ENCODE results near the gene LIX1L.
A peak's percentile ranks its signal among the peaks of the same experiment; 100 is the strongest.

The LIX1L gene

DNA sequence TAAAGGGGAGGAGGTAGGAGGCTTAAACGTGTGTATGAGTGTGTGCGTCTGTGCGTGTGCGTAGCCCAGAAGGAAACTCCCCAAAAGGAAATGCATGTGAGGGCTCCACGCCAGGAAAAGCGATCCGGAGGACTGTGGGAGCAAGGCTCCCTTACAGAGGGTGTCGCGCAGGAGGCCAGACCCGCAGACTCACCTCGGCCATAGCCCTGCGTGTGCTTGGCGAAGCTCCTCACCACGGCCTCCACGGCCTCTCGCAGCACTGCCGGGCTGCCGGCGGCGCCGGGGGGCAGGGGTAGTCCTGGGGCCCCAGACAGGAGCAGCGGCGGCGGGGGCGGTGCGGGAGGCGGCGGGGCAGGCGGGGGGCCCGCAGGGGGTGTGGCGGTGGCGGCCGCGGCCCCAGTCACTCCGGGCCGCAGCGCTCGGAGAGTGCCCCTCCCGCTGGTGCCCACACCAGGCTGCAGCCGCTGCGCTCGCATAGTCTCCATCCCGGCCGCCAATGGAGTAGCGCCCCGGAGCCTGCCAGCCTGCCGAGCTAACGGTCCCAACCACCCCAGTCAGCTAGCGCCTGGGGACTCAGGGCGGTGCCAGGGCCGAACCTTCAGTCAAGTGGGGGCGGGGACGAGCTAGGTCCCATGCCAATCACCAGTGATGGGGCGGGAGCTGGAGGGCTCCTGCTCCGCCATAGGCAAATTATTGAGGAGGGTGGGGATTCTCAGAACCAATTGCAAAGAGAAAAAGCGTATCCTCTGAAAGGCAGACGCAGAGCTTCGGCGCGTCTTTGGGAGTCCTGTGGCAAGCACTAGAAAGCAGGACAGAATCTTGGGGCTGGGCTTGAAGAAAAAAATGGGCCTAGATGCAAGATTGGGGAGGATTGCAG lies at the start of gene LIX1L:
TSS of gene LIX1L (minus strand) at position 575 of the 877 bp plus-strand sequence. CDS start at position 485, 90 bp downstream.
- peak; percentile 93 for DNase-seq (ENCODE audit: low spot score)

DNA sequence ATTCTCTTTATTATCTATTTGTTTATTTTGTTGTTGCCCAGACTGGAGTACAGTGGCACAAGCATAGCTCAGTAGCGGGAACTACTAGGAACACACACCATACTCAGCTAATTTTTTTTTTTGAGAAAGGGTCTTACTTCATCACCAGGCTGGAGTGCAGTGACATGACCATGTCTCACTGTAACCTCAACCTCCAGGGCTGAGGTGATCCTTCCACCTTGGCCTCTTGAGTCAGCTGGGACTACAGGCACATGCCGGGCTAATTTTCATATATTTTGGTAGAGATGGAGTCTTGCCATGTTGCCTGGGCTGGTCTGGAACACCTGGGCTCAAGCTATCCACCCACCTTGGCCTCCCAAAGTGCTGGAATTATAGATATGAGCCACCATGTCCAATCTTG lies 43.9 kb upstream of the LIX1L start:
- no peak for DNase-seq (ENCODE audit: low spot score)

GRCh38 chr1:145999321-146000024 lies 41.7 kb upstream of the LIX1L start:
- DNase-seq (ENCODE audit: low spot score) = peak; percentile 69

DNA sequence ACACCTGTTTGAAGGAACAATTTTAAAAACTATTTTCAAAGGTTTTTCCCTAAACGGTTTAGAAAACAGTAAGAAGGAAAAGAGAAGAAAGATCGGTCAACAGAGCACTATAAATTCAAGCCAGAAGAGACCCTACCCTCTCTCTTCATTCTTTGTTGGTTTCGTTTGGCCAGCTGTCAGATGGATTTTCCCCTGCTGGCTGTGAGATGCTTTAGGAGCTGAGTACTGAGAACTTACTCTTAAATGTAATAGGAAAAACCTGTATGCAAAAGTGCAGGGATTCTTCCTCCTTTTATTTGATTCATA lies 39.9 kb upstream of the LIX1L start:
- no peak for DNase-seq (ENCODE audit: low spot score)

DNA sequence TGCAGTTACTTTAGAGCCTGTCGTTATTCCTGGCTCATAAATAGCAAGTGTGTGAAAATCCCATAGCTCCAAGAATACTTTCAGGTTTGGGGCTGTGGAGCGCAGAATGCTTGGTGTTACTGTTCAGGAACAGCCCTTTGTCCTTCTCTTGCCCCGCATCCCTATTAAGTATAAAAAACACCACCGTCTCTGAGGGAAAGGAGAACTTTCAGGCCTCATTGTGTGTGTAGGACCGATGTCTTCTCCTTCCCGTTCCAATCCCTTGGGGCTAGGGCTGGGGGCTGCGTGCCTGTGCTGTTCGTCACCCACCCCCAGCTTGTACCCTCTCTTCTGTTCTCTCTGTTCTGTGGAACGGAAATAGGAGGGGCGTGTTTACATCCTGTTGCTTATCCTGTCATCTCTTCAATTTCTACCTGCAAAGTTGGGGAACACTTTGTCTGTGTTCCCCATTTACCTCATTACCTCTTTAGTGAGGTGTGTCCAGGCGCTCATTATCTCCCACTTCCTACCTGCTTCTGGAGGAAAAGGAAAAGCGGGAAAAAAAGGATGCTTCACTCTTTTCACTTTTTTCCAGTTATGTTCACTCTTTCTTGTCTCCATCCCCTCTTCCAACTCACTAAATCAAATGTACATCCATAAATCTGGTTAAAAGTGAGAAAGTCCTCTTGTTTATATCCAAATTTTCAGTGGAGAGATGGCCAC lies 39.4 kb upstream of the LIX1L start:
- peak; percentile 66 for DNase-seq (ENCODE audit: low spot score)

DNA sequence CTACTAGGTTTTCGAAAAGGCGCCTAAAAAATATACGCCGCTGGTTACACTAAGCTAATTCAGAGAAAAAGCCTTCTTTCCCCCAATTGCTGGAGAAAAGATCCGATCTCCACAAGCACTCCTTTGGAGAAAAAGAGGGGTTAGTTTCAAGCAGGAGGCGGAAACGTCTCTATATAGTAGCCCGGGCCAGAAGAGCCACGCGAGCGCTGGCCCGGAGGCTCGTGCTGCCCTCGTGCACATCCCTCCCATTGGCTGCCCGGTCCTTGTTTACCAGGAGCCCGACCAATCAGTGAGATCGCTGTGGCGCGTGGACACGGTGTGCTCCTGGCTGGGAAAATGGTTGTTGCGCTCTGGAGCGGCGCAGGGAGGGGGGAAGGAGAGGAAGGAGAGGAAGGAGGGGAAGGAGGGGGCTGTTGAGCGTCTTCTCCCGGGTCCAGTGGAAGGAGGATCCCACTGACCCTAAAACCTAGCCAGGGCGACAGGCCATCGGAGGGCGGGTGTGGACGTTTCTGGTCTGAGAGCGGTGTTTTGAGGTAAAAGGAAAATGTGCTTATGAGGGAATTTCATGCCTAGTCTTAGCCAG lies 38.7 kb upstream of the LIX1L start, which contains the start of gene TXNIP:
TSS of gene TXNIP (minus strand) at position 147 of the 583 bp plus-strand sequence. CDS start 313 bp downstream, outside the sequence.
- peak; percentile 91 for DNase-seq (ENCODE audit: low spot score)

GRCh38 chr1:145995964-145996432 lies 38.2 kb upstream of the LIX1L start:
- no peak for DNase-seq (ENCODE audit: low spot score)

DNA sequence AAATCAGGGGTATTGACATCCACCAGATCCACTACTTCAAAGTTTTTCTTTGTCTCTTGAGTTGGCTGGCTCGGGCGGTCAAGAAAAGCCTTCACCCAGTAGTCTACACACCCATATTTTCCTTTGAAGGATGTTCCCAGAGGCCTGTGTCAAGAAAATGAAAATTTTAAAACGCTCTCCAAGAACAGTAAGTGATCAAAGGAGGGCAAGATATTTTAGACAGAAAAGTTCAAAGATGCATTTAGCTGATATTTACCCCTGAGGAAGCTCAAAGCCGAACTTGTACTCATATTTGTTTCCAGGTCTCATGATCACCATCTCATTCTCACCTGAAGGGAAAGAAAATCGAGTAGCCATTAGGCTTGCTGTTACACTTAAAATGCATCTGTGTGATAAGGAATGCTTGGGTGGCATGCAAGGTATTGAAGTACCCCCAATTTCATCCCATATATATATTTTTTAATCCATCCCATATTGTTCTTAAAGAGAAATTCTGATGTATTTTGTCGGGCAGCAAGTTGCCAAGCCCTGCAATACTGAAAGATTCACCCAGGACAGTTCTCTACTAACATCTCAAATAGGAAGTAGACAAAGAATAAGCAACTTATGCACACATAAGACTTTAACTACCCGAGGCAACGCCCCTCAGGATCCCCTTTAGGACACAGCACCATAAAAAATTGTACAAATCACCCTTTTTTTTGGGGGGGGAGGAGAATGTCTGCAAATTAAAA lies 37.5 kb upstream of the LIX1L start:
- no peak for DNase-seq (ENCODE audit: low spot score)

- no peak for DNase-seq (ENCODE audit: low spot score)
These were observed 36.7 kb upstream of the LIX1L start for GRCh38 chr1:145994391-145995120.

DNA sequence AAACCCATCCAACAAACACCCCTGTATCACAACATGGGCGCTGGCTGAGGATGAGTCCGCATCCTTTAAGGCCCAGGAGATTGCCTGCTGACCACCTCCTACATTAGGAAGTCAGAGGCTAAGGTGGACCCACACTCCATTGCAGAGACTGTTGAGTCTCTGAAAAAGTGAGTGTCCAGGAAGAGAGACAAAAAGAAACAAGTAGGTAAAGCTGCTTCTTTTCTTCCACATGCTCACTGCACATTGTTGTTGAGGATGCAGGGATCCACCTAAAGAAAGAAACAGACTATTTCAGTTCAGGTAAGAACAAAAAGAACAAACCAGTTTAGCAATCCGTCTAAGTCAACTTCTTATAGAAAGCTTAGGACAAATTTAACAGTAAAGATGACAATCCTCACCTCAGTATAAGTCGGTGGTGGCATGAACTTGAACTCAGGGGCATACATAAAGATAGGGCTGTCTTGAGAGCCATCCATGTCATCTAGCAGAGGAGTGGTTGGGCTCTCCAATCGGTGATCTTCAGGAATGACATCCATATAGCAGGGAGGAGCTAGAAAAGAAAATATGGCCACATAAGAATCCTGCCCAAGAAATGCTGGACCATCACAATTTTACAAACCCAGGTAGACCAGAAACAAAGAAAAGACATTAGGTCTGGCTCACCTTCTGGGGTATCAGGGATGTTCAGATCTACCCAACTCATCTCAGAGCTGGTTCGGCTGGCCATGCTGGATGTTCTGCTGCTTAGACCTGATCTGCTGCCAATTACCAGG lies 36.0 kb upstream of the LIX1L start:
- no peak for DNase-seq (ENCODE audit: low spot score)

GRCh38 chr1:145992958-145993617 lies 35.3 kb upstream of the LIX1L start:
- DNase-seq (ENCODE audit: low spot score) = no peak

GRCh38 chr1:145992502-145992936 lies 34.7 kb upstream of the LIX1L start:
- no peak for DNase-seq (ENCODE audit: low spot score)

GRCh38 chr1:145991735-145992412 lies 34.1 kb upstream of the LIX1L start:
- no peak for DNase-seq (ENCODE audit: low spot score)

DNA sequence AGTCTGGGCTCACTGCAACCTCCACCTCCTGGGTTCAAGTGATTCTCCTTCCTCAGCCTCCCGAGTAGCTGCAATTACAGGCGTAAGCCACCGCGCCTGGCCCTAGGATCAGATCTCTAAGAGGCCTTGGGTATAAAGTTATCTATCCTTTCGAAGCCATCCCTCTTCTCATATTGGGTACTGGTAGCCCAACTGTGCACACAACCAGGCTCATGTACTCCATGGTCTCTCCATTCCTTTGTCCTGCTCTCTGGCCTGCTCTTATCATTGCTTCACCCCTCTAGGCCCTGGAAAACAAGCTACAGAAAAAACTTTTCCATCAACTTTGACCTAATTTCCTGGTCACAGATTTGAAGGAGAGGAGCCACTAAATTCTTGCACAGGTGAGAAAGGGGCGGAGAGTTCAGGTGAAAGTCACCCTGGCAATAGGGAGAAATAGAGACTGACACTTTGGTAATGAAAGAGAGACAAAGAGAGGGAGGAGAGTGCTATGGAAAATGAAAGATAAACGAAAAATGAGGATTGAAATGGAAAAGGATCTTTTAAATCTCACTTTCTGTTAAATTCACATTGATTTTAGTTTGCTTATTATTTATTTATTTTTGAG lies 32.5 kb upstream of the LIX1L start:
- no peak for DNase-seq (ENCODE audit: low spot score)

GRCh38 chr1:145988773-145989172 lies 31.0 kb upstream of the LIX1L start:
- DNase-seq (ENCODE audit: low spot score) = no peak

DNA sequence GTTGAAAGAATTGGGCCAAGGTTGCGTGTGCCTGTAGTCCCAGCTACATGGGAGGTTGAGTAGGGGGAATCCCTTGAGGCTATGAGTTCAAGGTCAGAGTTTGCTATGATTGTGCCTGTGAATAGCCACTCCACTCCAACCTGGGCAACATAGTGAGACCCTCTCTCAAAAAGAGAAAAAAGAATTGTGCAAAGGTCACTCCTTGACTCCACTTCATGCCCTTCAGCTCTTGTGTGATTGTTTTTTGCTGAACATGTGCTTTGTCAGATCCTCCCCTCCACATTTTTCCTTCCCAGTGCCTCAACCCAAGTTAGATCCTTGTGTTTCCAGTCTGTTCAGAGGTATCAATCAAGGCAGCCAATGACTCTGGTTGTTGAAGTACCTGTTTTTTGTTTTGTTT lies 30.1 kb upstream of the LIX1L start:
- DNase-seq (ENCODE audit: low spot score) = no peak

DNA sequence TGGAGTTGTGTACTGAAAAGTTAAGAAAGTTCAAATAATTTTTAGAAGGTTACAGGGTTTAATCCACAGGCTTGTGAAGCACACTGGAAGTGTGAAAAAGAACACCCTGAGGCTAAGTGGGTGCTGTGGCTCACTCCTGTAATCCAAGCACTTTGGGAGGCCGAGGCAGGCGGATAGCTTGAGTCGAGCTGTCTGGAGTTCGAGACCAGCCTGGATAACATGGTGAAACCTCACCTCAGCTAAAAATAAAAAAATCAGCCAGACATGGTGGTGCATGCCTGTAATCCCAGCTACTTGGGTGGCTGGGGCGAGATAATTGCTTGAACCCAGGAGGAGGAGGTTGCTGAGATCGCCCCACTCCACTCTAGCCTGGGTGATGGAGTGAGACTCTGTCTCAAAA lies 28.7 kb upstream of the LIX1L start:
- no peak for DNase-seq (ENCODE audit: low spot score)

Data from CD4-positive, alpha-beta T cell treated with Interleukin-15 for 4 hours (primary cell).